GM23338 (cell line): ENCODE measurements around the gene MAP3K8. TPM values are rescaled to one million over a fixed set of nuclear protein-coding genes. Genes with fewer than 3 reads are reported as not detected.

Experiments
- ATAC-seq: fragments of 200-7000 bp; cut with Tn5 transposase; 3 replicates; pipeline ENCODE4 v1.9.1; 2020
- DNase-seq: peaks from one replicate; pipeline ENCODE4 v3.0.0-alpha.2; 2015; ENCODE audit warnings: low spot score
- H2AFZ ChIP-seq: fragments of 200-600 bp; sonication (generic); 2 replicates; pipeline ENCODE4 v1.8.0; 2016; ENCODE audit warnings: antibody characterized with exemption, mild to moderate bottlenecking, moderate library complexity
- H3F3A ChIP-seq: fragments of 200-600 bp; sonication (generic); replicated peaks from 2 replicates; pipeline ENCODE4 v1.8.0; 2017; ENCODE audit warnings: antibody characterized with exemption, mixed run types, low read depth
- H3K27ac ChIP-seq: fragments of 200-600 bp; sonication (generic); 2 replicates; pipeline ENCODE4 v1.6.1; 2016; ENCODE audit warnings: low read depth
- H3K27me3 ChIP-seq: fragments of 200-600 bp; sonication (generic); 2 replicates; pipeline ENCODE4 v1.8.0; 2016; ENCODE audit warnings: mild to moderate bottlenecking, mixed run types, moderate library complexity; ENCODE audit not compliant: insufficient read depth
- H3K36me3 ChIP-seq: fragments of 200-600 bp; sonication (generic); 2 replicates; pipeline ENCODE4 v1.8.0; 2016; ENCODE audit warnings: mild to moderate bottlenecking; ENCODE audit not compliant: insufficient read depth
- H3K4me1 ChIP-seq: fragments of 200-600 bp; sonication (generic); 2 replicates; pipeline ENCODE4 v1.8.0; 2016; ENCODE audit warnings: mild to moderate bottlenecking, moderate library complexity; ENCODE audit not compliant: insufficient read depth
- H3K4me2 ChIP-seq: fragments of 200-600 bp; sonication (generic); 2 replicates; pipeline ENCODE4 v1.7.1; 2017; ENCODE audit warnings: mixed run types
- H3K4me3 ChIP-seq: fragments of 200-600 bp; sonication (generic); 2 replicates; pipeline ENCODE4 v1.6.1; 2016; ENCODE audit warnings: mixed run types
- H3K79me2 ChIP-seq: fragments of 200-600 bp; sonication (generic); replicated peaks from 2 replicates; pipeline ENCODE4 v1.8.0; 2017; ENCODE audit warnings: mild to moderate bottlenecking; ENCODE audit not compliant: insufficient read depth
- H3K9me2 ChIP-seq: fragments of 200-600 bp; sonication (generic); 2 replicates; pipeline ENCODE4 v1.8.0; 2017; ENCODE audit not compliant: insufficient read depth
- H4K20me1 ChIP-seq: fragments of 200-600 bp; sonication (generic); replicated peaks from 2 replicates; pipeline ENCODE4 v1.8.0; 2017; ENCODE audit warnings: mild to moderate bottlenecking; ENCODE audit not compliant: insufficient read depth
- H3K27ac Mint-ChIP-seq: 2 replicates; pipeline ENCODE4 v1.8.0; 2020; ENCODE audit warnings: inconsistent platforms, mild to moderate bottlenecking, moderate library complexity, mixed read lengths
- H3K27me3 Mint-ChIP-seq: 3 replicates; pipeline ENCODE4 v1.8.0; 2022; ENCODE audit warnings: low read depth, mild to moderate bottlenecking, moderate library complexity, mixed read lengths, inconsistent platforms; ENCODE audit not compliant: insufficient read depth, poor library complexity
- H3K36me3 Mint-ChIP-seq: 3 replicates; pipeline ENCODE4 v1.8.0; 2021; ENCODE audit warnings: low read depth, mild to moderate bottlenecking, inconsistent platforms, moderate library complexity, mixed read lengths
- H3K4me1 Mint-ChIP-seq: 3 replicates; pipeline ENCODE4 v1.8.0; 2020; ENCODE audit warnings: mild to moderate bottlenecking, inconsistent platforms, mixed read lengths
- H3K4me3 Mint-ChIP-seq: 3 replicates; pipeline ENCODE4 v1.8.0; 2021; ENCODE audit warnings: moderate library complexity, mild to moderate bottlenecking, inconsistent platforms, mixed read lengths
- H3K9me3 Mint-ChIP-seq: 3 replicates; pipeline ENCODE4 v1.8.0; 2020; ENCODE audit warnings: moderate library complexity, mild to moderate bottlenecking, inconsistent platforms, mixed read lengths
- JUNB ChIP-seq: IDR thresholded peaks from one replicate; pipeline ENCODE4 v1.6.1; 2016; ENCODE audit warnings: antibody characterized with exemption; ENCODE audit not compliant: unreplicated experiment
- ZNF331 ChIP-seq: fragments of 250-450 bp; sonication (Bioruptor Pico); IDR thresholded peaks from 2 replicates; pipeline ENCODE4 v1.5.0; 2020; ENCODE audit warnings: low read depth, mild to moderate bottlenecking, moderate library complexity
- ZNF462 ChIP-seq: fragments of 250-450 bp; sonication (Bioruptor Pico); IDR thresholded peaks from 2 replicates; pipeline ENCODE4 v1.5.0; 2020; ENCODE audit warnings: mild to moderate bottlenecking, moderate library complexity
- polyA plus RNA-seq: library from polyadenylated mRNA; unstranded; fragments of >200 nt; fragmentation: Nextera tagmentation; extraction: Ambion mirVana; gene quantifications from 2 replicates; pipeline ENCODE4 v1.2.1, GENCODE V29; 2016
- total RNA-seq: library from RNA; depleted of rRNA; stranded (reverse); fragments of >200 nt; shearing (Covaris generic); gene quantifications from 2 replicates; pipeline ENCODE4 v1.2.3, GENCODE V29; 2014
- TF ChIP-seq, protein P1 (sequence below): IDR thresholded peaks from 2 replicates; pipeline ENCODE4 v1.6.1; 2016; ENCODE audit warnings: antibody characterized with exemption

MAP3K8 gene
- total and polyA plus RNA-seq, 2 experiments from 2014 or later: 3.5 to 5.0 TPM

- TF ChIP-seq JUNB: no peak
- TF ChIP-seq, protein P1, sequence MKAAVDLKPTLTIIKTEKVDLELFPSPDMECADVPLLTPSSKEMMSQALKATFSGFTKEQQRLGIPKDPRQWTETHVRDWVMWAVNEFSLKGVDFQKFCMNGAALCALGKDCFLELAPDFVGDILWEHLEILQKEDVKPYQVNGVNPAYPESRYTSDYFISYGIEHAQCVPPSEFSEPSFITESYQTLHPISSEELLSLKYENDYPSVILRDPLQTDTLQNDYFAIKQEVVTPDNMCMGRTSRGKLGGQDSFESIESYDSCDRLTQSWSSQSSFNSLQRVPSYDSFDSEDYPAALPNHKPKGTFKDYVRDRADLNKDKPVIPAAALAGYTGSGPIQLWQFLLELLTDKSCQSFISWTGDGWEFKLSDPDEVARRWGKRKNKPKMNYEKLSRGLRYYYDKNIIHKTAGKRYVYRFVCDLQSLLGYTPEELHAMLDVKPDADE: no peak
- no peak for TF ChIP-seq ZNF331 (CRISPR knock-in tag)
These were observed 35.8 kb upstream of the MAP3K8 start (continued) for GRCh38 chr10:30398193-30398592.

DNA sequence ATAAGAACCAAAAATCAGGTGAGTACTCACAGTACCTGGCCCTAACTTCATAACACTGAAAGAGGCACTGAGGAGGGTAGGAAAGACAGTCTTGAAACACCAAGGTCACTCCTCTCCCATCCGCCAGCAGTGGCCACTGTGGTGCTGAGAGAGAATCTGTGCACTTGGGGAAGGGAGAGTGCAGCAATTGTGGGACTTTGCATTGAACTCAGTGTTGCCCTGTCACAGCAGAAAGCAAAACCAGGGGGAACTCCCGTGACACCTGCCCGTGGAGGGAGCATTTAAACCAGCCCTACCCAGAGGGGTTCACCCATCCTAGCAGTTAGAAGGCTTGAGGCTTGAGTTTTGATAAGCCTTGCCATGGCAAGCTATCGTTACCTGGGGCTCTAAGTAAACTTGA, 35.2 kb upstream of the MAP3K8 start:
- TF ChIP-seq ZNF462 (CRISPR knock-in tag): no peak
- H3K27ac Mint-ChIP-seq: no peak overlapping the region
- H3K4me3 ChIP-seq: no peak overlapping the region
- H3K27ac ChIP-seq: no peak overlapping the region
- no peaks in the 10 kb centered on the region for H3F3A ChIP-seq
- no peaks in the 10 kb centered on the region for H3K9me3 Mint-ChIP-seq
- H3K9me2 ChIP-seq: no peaks in the 10 kb centered on the region
- no peaks in the 10 kb centered on the region for H3K27me3 ChIP-seq
- H3K36me3 Mint-ChIP-seq: no peaks in the 10 kb centered on the region
- no peak overlapping the region; the same call in 1 of the 2 replicates for H2AFZ ChIP-seq
- DNase-seq (no peak), ATAC-seq (no peak)
- no peaks in the 10 kb centered on the region for H3K4me1 ChIP-seq
- H4K20me1 ChIP-seq: no peaks in the 10 kb centered on the region
- H3K27me3 Mint-ChIP-seq: peaks cover 2% of the 10 kb centered on the region
- no peaks in the 10 kb centered on the region for H3K36me3 ChIP-seq
- no peaks in the 10 kb centered on the region for H3K79me2 ChIP-seq
- H3K4me3 Mint-ChIP-seq: no peak overlapping the region
- no peak overlapping the region for H3K4me2 ChIP-seq
- H3K4me1 Mint-ChIP-seq: peaks cover 3% of the 10 kb centered on the region; the same call in 2 of the 3 replicates
